GM12891 (cell line): ENCODE measurements around the gene ACOT4.
"Not testable (repeated sequence)": the region's sequence is repeated elsewhere in the genome, so short reads cannot be mapped to it uniquely, and the experiment has no call there.

Experiments
- PAX5 ChIP-seq: IDR thresholded peaks from 2 replicates; pipeline ENCODE4 v1.6.1; 2011; ENCODE audit warnings: low read length, moderate library complexity, mild to moderate bottlenecking; ENCODE audit not compliant: insufficient read depth, severe bottlenecking
- TAF1 ChIP-seq: IDR thresholded peaks from 2 replicates; pipeline ENCODE4 v1.6.1; 2011; ENCODE audit warnings: low read depth, low read length, control low read depth

- TF ChIP-seq TAF1, PAX5: not testable (repeated sequence)
These were observed 18.6 kb upstream of the ACOT4 start for GRCh38 chr14:73573034-73573433.
